Testis (tissue), 2 donors: Measurements from ENCODE around the gene RMI2.

Source experiments
- POLR2A ChIP-seq: fragments of 450-650 bp; IDR thresholded peaks from one replicate; pipeline ENCODE4 v1.6.1; 2017; ENCODE audit warnings: antibody characterized with exemption, mild to moderate bottlenecking, moderate library complexity
- TF ChIP-seq, protein P1 (sequence below), 3 experiments: fragments of 450-650 bp in 2 of 3; fragments of 200-600 bp in 1 of 3; sonication (generic) in 1 of 3; IDR thresholded peaks; one replicate each; pipeline ENCODE4 v1.5.1; 2016 to 2019; ENCODE audit warnings: antibody characterized with exemption in 3 of 3, mild to moderate bottlenecking in 2 of 3, moderate library complexity in 1 of 3

DNA sequence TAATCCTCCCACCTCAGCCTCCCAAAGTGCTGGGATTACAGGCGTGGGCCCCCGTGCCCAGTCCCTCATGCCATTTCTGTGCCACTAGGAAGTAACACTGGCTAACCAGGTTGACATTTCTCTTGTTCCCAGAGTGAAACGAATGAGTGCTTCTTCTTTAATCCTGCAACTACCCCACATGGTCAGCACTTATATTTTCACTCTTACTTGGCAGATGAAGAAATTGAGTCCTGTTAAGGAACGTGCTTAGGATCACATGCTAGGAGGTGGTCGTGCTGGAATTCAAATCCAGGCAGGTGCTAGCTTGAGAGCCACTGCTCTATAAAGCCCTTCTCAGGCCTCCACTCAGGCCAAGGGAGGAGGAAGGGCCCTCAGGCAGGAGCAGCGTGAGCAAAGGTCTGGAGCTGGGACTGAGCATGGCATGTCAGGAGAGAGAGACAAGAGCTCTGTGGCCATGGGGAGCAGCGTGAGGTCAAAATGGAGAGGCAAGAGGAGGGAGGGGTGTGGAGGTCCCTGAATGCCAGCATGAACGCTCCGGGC lies 18.5 kb upstream of the RMI2 start:
- TF ChIP-seq, protein P1, sequence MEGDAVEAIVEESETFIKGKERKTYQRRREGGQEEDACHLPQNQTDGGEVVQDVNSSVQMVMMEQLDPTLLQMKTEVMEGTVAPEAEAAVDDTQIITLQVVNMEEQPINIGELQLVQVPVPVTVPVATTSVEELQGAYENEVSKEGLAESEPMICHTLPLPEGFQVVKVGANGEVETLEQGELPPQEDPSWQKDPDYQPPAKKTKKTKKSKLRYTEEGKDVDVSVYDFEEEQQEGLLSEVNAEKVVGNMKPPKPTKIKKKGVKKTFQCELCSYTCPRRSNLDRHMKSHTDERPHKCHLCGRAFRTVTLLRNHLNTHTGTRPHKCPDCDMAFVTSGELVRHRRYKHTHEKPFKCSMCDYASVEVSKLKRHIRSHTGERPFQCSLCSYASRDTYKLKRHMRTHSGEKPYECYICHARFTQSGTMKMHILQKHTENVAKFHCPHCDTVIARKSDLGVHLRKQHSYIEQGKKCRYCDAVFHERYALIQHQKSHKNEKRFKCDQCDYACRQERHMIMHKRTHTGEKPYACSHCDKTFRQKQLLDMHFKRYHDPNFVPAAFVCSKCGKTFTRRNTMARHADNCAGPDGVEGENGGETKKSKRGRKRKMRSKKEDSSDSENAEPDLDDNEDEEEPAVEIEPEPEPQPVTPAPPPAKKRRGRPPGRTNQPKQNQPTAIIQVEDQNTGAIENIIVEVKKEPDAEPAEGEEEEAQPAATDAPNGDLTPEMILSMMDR (IDR thresholded peaks at IDR 0.05), result no peak
- TF ChIP-seq POLR2A, result no peak
